Measurements from ENCODE around the gene PSMD3. TPM values are rescaled to one million over a fixed set of nuclear protein-coding genes. Genes with fewer than 3 reads are reported as not detected.

The PSMD3 gene
- polyA plus RNA-seq, 1 donor (not counting 4 experiments of a cell fraction or from before 2014, with no cell fraction given) = 108 TPM

DNA sequence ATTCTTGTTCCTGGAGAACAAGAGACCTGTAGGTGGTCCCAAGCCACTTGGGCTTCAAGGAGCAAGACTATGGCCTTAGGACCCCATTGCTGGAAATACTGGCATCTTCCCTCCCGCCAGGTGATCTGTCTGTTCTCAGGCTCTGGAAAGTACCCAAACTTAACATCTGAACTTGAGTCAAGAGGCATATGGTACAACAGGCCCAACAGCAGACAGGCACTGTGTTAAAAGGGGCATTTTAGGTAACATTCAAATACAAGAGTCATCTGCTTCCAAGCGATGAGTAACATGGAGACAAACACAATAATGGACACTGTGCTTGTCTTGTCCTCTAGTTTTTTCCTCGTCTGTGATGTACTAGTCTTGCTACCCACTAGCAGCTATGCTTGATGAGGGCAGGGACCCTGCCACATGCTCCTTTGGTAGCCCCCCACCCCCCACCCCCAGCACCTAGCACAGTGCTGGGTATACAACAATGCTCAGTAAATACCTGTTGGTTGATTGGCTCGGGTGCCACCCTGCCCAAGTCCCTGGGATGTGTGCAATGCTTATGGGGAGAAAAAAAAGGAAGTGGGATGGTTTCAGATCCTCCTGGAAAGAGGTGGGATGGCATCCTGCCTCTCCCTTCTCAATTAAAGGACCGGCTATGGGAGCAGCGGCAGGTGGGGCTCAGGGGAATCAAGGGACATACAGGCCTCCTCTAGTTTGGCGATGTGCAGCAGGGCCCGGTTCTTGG lies 54.0 kb downstream of the PSMD3 start:
- Histone ChIP-seq H3K79me2 (ENCODE audit: control insufficient read depth, insufficient read depth, low read length) (no peaks in the 10 kb centered on the region), H3K4me1 (ENCODE audit: control insufficient read depth, extremely low read depth, insufficient read depth, low read length) (peaks cover 22% of the 10 kb centered on the region), H3K9me3 (ENCODE audit: control insufficient read depth, low read depth, low read length) (no peaks in the 10 kb centered on the region), H3K9ac (ENCODE audit: control insufficient read depth, extremely low read depth, insufficient read depth, low read length) (no peak overlapping the region), H2AFZ (ENCODE audit: control insufficient read depth, low read length) (no peak overlapping the region), H3K4me3 (ENCODE audit: control insufficient read depth in 2 of 3, extremely low read depth in 1 of 3, insufficient read depth in 2 of 3, low read depth in 1 of 3, low read length in 3 of 3) (no peak overlapping the region), H4K20me1 (ENCODE audit: control insufficient read depth, extremely low read depth, insufficient read depth, low read length) (no peaks in the 10 kb centered on the region), H3K27ac (ENCODE audit: control insufficient read depth, insufficient read depth, low read length) (no peak overlapping the region), H3K9me1 (ENCODE audit: control insufficient read depth, extremely low read depth, insufficient read depth, low read length) (no peaks in the 10 kb centered on the region), H3K4me2 (ENCODE audit: control insufficient read depth, extremely low read depth, insufficient read depth, low read depth, low read length) (no peak overlapping the region), H3K27me3 (ENCODE audit: control insufficient read depth, extremely low read depth, insufficient read depth, low read length) (no peaks in the 10 kb centered on the region), H3K36me3 (ENCODE audit: control insufficient read depth in 2 of 2, extremely low read depth in 1 of 2, insufficient read depth in 2 of 2, low read length in 2 of 2) (peaks cover 15 to 22% of the 10 kb centered on the region in 2 experiments)
- DNase-seq (ENCODE audit: low read depth, low spot score) (no peak), FAIRE-seq (no peak)
- TF ChIP-seq CTCF (optimal IDR thresholded peaks at IDR 0.05 in 1 of 3, IDR thresholded peaks at IDR 0.05 in 1 of 3, conservative IDR thresholded peaks at IDR 0.05 in 1 of 3; ENCODE audit: extremely low read depth in 1 of 3, insufficient read depth in 2 of 3, low read length in 3 of 3) (no peak), EZH2 (IDR thresholded peaks at IDR 0.05; ENCODE audit: low read length) (no peak)
- dilution Hi-C loops (cut with MboI; ENCODE audit: extremely low pct_ligation_motif_present, low sequenced_read_pairs) = no loop called here

DNA sequence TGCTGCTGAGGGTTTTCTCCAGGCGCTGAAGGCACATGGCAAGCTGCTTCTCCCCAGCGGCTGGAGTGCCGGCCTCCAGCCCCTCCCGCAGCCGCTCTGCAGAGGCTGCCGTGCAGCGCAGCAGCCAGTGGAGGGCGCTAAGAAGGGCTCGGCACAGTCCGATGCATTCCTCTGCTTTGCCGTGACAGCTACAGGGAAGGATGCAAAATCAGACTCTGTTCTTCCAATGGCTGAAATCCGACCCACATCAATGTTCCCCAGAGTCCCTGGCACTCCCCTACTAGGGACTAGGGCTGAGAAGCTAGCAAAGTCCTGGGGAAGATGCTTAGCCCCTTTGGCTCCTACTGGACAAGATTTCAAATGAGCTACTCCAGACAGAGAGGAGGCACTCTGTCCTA lies 54.6 kb downstream of the PSMD3 start:
- FAIRE-seq = no peak

More for the DNA sequence above, 54.6 kb downstream of the PSMD3 start:
- TF ChIP-seq EZH2 (IDR thresholded peaks at IDR 0.05; ENCODE audit: low read length) = no peak
- peak; percentile 65 to 74 (median 67) for TF ChIP-seq CTCF (optimal IDR thresholded peaks at IDR 0.05 in 1 of 3, IDR thresholded peaks at IDR 0.05 in 1 of 3, conservative IDR thresholded peaks at IDR 0.05 in 1 of 3; ENCODE audit: extremely low read depth in 1 of 3, insufficient read depth in 2 of 3, low read length in 3 of 3)
- no peak for DNase-seq (ENCODE audit: low read depth, low spot score)
- Histone ChIP-seq H3K9ac (ENCODE audit: control insufficient read depth, extremely low read depth, insufficient read depth, low read length) (no peak overlapping the region), H3K27me3 (ENCODE audit: control insufficient read depth, extremely low read depth, insufficient read depth, low read length) (no peaks in the 10 kb centered on the region), H3K4me3 (ENCODE audit: control insufficient read depth in 2 of 3, extremely low read depth in 1 of 3, insufficient read depth in 2 of 3, low read depth in 1 of 3, low read length in 3 of 3) (no peak overlapping the region), H3K4me2 (ENCODE audit: control insufficient read depth, extremely low read depth, insufficient read depth, low read depth, low read length) (no peak overlapping the region), H3K27ac (ENCODE audit: control insufficient read depth, insufficient read depth, low read length) (no peak overlapping the region), H2AFZ (ENCODE audit: control insufficient read depth, low read length) (no peak overlapping the region), H3K4me1 (ENCODE audit: control insufficient read depth, extremely low read depth, insufficient read depth, low read length) (peaks cover 22% of the 10 kb centered on the region), H3K9me3 (ENCODE audit: control insufficient read depth, low read depth, low read length) (no peaks in the 10 kb centered on the region), H4K20me1 (ENCODE audit: control insufficient read depth, extremely low read depth, insufficient read depth, low read length) (no peaks in the 10 kb centered on the region), H3K79me2 (ENCODE audit: control insufficient read depth, insufficient read depth, low read length) (no peaks in the 10 kb centered on the region), H3K9me1 (ENCODE audit: control insufficient read depth, extremely low read depth, insufficient read depth, low read length) (no peaks in the 10 kb centered on the region), H3K36me3 (ENCODE audit: control insufficient read depth in 2 of 2, extremely low read depth in 1 of 2, insufficient read depth in 2 of 2, low read length in 2 of 2) (peaks cover 15 to 21% of the 10 kb centered on the region in 2 experiments)
- dilution Hi-C loops (cut with MboI; ENCODE audit: extremely low pct_ligation_motif_present, low sequenced_read_pairs) = no loop called here
